ENCODE data around the gene PLXNB2.

- TF ChIP-seq REST (IDR thresholded peaks at IDR 0.05; ENCODE audit: insufficient read depth in 1 of 2, low read depth in 2 of 2, low read length in 2 of 2), result no peak
- no peak for TF ChIP-seq POLR2AphosphoS5 (IDR thresholded peaks at IDR 0.05; ENCODE audit: low read depth, low read length)
These were observed 34.7 kb upstream of the PLXNB2 start for GRCh38 chr22:50341977-50342650.
